DMS53 treated with DMSO at 0.1 percent for 48 hours (cell line): ENCODE measurements around the gene HEPACAM2.

Source experiments
- DNase-seq: peaks from one replicate; lab custom pipeline; 2025; ENCODE audit not compliant: unreplicated experiment; lab: John Stamatoyannopoulos, UW

The HEPACAM2 gene

GRCh38 chr7:93148727-93149126 lies 77.5 kb downstream of the HEPACAM2 start:
- no peak for DNase-seq

GRCh38 chr7:93148144-93148543 lies 78.1 kb downstream of the HEPACAM2 start, which contains the start of gene SAMD9L:
TSS of gene SAMD9L (minus strand) at chr7:93148385. CDS start at chr7:93135971, 12,414 bp downstream.
- peak; percentile 16 for DNase-seq

- peak; percentile 36 for DNase-seq
These were observed 78.9 kb downstream of the HEPACAM2 start for GRCh38 chr7:93147363-93147762.

GRCh38 chr7:93146472-93147141 lies 79.7 kb downstream of the HEPACAM2 start:
- no peak for DNase-seq

GRCh38 chr7:93146036-93146435 lies 80.2 kb downstream of the HEPACAM2 start:
- no peak for DNase-seq

- no peak for DNase-seq
These were observed 80.9 kb downstream of the HEPACAM2 start for GRCh38 chr7:93145354-93145753.

- DNase-seq: no peak
These were observed 84.1 kb downstream of the HEPACAM2 start for GRCh38 chr7:93142127-93142526.

- DNase-seq: no peak
These were observed 85.6 kb downstream of the HEPACAM2 start for GRCh38 chr7:93140582-93141191.

GRCh38 chr7:93138576-93138975 lies 87.7 kb downstream of the HEPACAM2 start:
- no peak for DNase-seq
